Activated T-cell treated with anti-CD3 and anti-CD28 coated beads, Interleukin-2, amount 50 U/mL, for 24 hours (primary cell): ENCODE measurements around the gene COX19.

Experiments used
- DNase-seq: peaks from one replicate; pipeline ENCODE4 v3.0.0-alpha.2; 2020
- H3K27ac Mint-ChIP-seq: 2 replicates; pipeline ENCODE4 v1.8.0; 2020; ENCODE audit warnings: mild to moderate bottlenecking, mixed read lengths
- H3K27me3 Mint-ChIP-seq: 2 replicates; pipeline ENCODE4 v1.8.0; 2020; ENCODE audit warnings: mixed read lengths
- H3K36me3 Mint-ChIP-seq: 2 replicates; pipeline ENCODE4 v1.8.0; 2020; ENCODE audit warnings: low read depth, mixed read lengths
- H3K4me1 Mint-ChIP-seq: 2 replicates; pipeline ENCODE4 v1.8.0; 2020; ENCODE audit warnings: low read depth, mixed read lengths
- H3K4me3 Mint-ChIP-seq: 2 replicates; pipeline ENCODE4 v1.8.0; 2020; ENCODE audit warnings: mild to moderate bottlenecking, moderate library complexity, mixed read lengths
- H3K9me3 Mint-ChIP-seq: 2 replicates; pipeline ENCODE4 v1.8.0; 2020; ENCODE audit warnings: mixed read lengths

The COX19 gene

GRCh38 chr7:958221-959200 is 16.8 kb downstream of the COX19 start:
- H3K27me3 Mint-ChIP-seq: peaks cover 14% of the 10 kb centered on the region
- H3K27ac Mint-ChIP-seq: no peak overlapping the region
- H3K9me3 Mint-ChIP-seq: no peaks in the 10 kb centered on the region
- peaks cover 6% of the 10 kb centered on the region for H3K4me1 Mint-ChIP-seq
- no peak overlapping the region for H3K4me3 Mint-ChIP-seq
- no peaks in the 10 kb centered on the region for H3K36me3 Mint-ChIP-seq
- DNase-seq: no peak

- no peak for DNase-seq
- Mint-ChIP-seq H3K4me1 (peaks cover 4% of the 10 kb centered on the region), H3K27me3 (peaks cover 13% of the 10 kb centered on the region), H3K36me3 (no peaks in the 10 kb centered on the region), H3K27ac (no peak overlapping the region), H3K9me3 (no peaks in the 10 kb centered on the region), H3K4me3 (no peak overlapping the region)
Observed at GRCh38 chr7:957418-958220, 17.7 kb downstream of the COX19 start.

GRCh38 chr7:956031-956430 is 19.3 kb downstream of the COX19 start:
- no peak overlapping the region for H3K27ac Mint-ChIP-seq
- no peak for DNase-seq
- peaks cover 5% of the 10 kb centered on the region for H3K36me3 Mint-ChIP-seq
- H3K4me3 Mint-ChIP-seq: peak overlapping the region; percentile 51
- H3K27me3 Mint-ChIP-seq: peaks cover 9% of the 10 kb centered on the region
- peaks cover 8% of the 10 kb centered on the region for H3K4me1 Mint-ChIP-seq
- H3K9me3 Mint-ChIP-seq: no peaks in the 10 kb centered on the region

- Mint-ChIP-seq H3K9me3 (no peaks in the 10 kb centered on the region), H3K27ac (peak within 1 kb of the TSS; percentile 57), H3K4me3 (peak within 1 kb of the TSS; percentile 71), H3K4me1 (peaks cover 14% of the 10 kb centered on the region), H3K36me3 (peaks cover 16% of the 10 kb centered on the region), H3K27me3 (peaks cover 9% of the 10 kb centered on the region)
- peak; percentile 81 for DNase-seq
Observed at GRCh38 chr7:954330-955238, 20.8 kb downstream of the COX19 start, which contains the start of gene ADAP1. TSS of gene ADAP1 (minus strand) at chr7:954680. CDS start at chr7:954477, 203 bp downstream.

GRCh38 chr7:953547-954327 is 21.6 kb downstream of the COX19 start:
- H3K9me3 Mint-ChIP-seq: no peaks in the 10 kb centered on the region
- H3K27me3 Mint-ChIP-seq: peaks cover 9% of the 10 kb centered on the region
- peaks cover 25% of the 10 kb centered on the region for H3K36me3 Mint-ChIP-seq
- H3K4me3 Mint-ChIP-seq: peak overlapping the region; percentile 63
- H3K27ac Mint-ChIP-seq: no peak overlapping the region
- peak; percentile 65 for DNase-seq
- peaks cover 14% of the 10 kb centered on the region for H3K4me1 Mint-ChIP-seq

GRCh38 chr7:952548-953441 is 22.6 kb downstream of the COX19 start:
- Mint-ChIP-seq H3K4me3 (peak overlapping the region; percentile 64), H3K27me3 (peaks cover 9% of the 10 kb centered on the region), H3K9me3 (no peaks in the 10 kb centered on the region), H3K27ac (peak overlapping the region; percentile 47), H3K36me3 (peaks cover 26% of the 10 kb centered on the region), H3K4me1 (peaks cover 14% of the 10 kb centered on the region)
- DNase-seq: no peak

- peaks cover 9% of the 10 kb centered on the region for H3K27me3 Mint-ChIP-seq
Observed at GRCh38 chr7:951881-952547, 23.3 kb downstream of the COX19 start.

GRCh38 chr7:949021-949934 is 26.1 kb downstream of the COX19 start:
- Mint-ChIP-seq H3K9me3 (no peaks in the 10 kb centered on the region), H3K36me3 (peaks cover 31% of the 10 kb centered on the region), H3K27me3 (no peaks in the 10 kb centered on the region), H3K27ac (no peak overlapping the region), H3K4me1 (peaks cover 11% of the 10 kb centered on the region), H3K4me3 (no peak overlapping the region)
- no peak for DNase-seq

More at GRCh38 chr7:951881-952547, 23.3 kb downstream of the COX19 start:
- Mint-ChIP-seq H3K9me3 (no peaks in the 10 kb centered on the region), H3K27ac (no peak overlapping the region), H3K4me3 (peak overlapping the region; percentile 64), H3K36me3 (peaks cover 28% of the 10 kb centered on the region), H3K4me1 (peaks cover 14% of the 10 kb centered on the region)
- DNase-seq: no peak

- Mint-ChIP-seq H3K27ac (no peak overlapping the region), H3K9me3 (no peaks in the 10 kb centered on the region), H3K4me3 (no peak overlapping the region), H3K27me3 (no peaks in the 10 kb centered on the region), H3K36me3 (peaks cover 31% of the 10 kb centered on the region), H3K4me1 (peaks cover 10% of the 10 kb centered on the region)
- no peak for DNase-seq
Observed at GRCh38 chr7:947391-948210, 27.7 kb downstream of the COX19 start.

- no peaks in the 10 kb centered on the region for H3K27me3 Mint-ChIP-seq
- no peak for DNase-seq
- H3K27ac Mint-ChIP-seq: no peak overlapping the region
- no peaks in the 10 kb centered on the region for H3K9me3 Mint-ChIP-seq
- peaks cover 26% of the 10 kb centered on the region for H3K36me3 Mint-ChIP-seq
- H3K4me3 Mint-ChIP-seq: no peak overlapping the region
- peaks cover 15% of the 10 kb centered on the region for H3K4me1 Mint-ChIP-seq
Observed at GRCh38 chr7:946256-946996, 28.9 kb downstream of the COX19 start.
